ENCODE measurements around the gene GRIK3. TPM values are rescaled to one million over a fixed set of nuclear protein-coding genes. Genes with fewer than 3 reads are reported as not detected.
"Not testable (repeated sequence)": the region's sequence is repeated elsewhere in the genome, so short reads cannot be mapped to it uniquely, and the experiment has no call there.

GRIK3 gene
- total and polyA plus RNA-seq, 4 experiments from 2014 or later = not detected

GRCh38 chr1:36908096-36908495 lies 126.2 kb downstream of the GRIK3 start:
- intact Hi-C loops (cut with micrococcal nuclease) = no loop called here
- H3K27ac Mint-ChIP-seq = no peak overlapping the region
- CTCF ChIA-PET (ENCODE audit: partially characterized antibody) = no interaction called here
- no peak overlapping the region for H3K27ac ChIP-seq (ENCODE audit: low read depth, low read length)
- peaks cover 4 to 14% of the 10 kb centered on the region in 2 donors for H3K27me3 Mint-ChIP-seq
- H3K36me3 Mint-ChIP-seq = no peaks in the 10 kb centered on the region
- POLR2A ChIA-PET (ENCODE audit: partially characterized antibody) = no interaction called here
- H3K4me1 Mint-ChIP-seq = no peaks in the 10 kb centered on the region
- H3K4me3 ChIP-seq (ENCODE audit: low read length in 2 of 2) = no peak overlapping the region
- H3K4me1 ChIP-seq (ENCODE audit: insufficient read depth, low read length) = no peaks in the 10 kb centered on the region
- peaks cover 0 to 3% (median 0%) of the 10 kb centered on the region in 8 donors for H3K9me3 Mint-ChIP-seq
- no peaks in the 10 kb centered on the region for H3K27me3 ChIP-seq (ENCODE audit: insufficient read depth, low read length)
- no peaks in the 10 kb centered on the region for H3K9me3 ChIP-seq (ENCODE audit: control insufficient read depth in 1 of 2, low read length in 2 of 2)
- no peaks in the 10 kb centered on the region for H3K36me3 ChIP-seq (ENCODE audit: insufficient read depth, low read length)
- no peak for DNase-seq
- no peak overlapping the region for H3K4me3 Mint-ChIP-seq

GRCh38 chr1:36906555-36906954 lies 127.8 kb downstream of the GRIK3 start:
- POLR2A ChIA-PET (ENCODE audit: partially characterized antibody) = no interaction called here
- no peaks in the 10 kb centered on the region for H3K9me3 ChIP-seq (ENCODE audit: control insufficient read depth in 1 of 2, low read length in 2 of 2)
- H3K4me1 Mint-ChIP-seq = no peaks in the 10 kb centered on the region
- H3K27me3 Mint-ChIP-seq = peaks cover 4 to 11% of the 10 kb centered on the region in 2 donors
- CTCF ChIA-PET (ENCODE audit: partially characterized antibody) = no interaction called here
- H3K27me3 ChIP-seq (ENCODE audit: insufficient read depth, low read length) = no peaks in the 10 kb centered on the region
- DNase-seq = no peak
- H3K4me3 Mint-ChIP-seq = no peak overlapping the region
- no peak overlapping the region for H3K27ac ChIP-seq (ENCODE audit: low read depth, low read length)
- H3K4me3 ChIP-seq (ENCODE audit: low read length in 2 of 2) = no peak overlapping the region
- intact Hi-C loops (cut with micrococcal nuclease) = no loop called here
- no peaks in the 10 kb centered on the region for H3K36me3 ChIP-seq (ENCODE audit: insufficient read depth, low read length)
- H3K9me3 Mint-ChIP-seq = peaks cover 0 to 5% (median 0%) of the 10 kb centered on the region in 8 donors
- no peak overlapping the region for H3K27ac Mint-ChIP-seq
- H3K4me1 ChIP-seq (ENCODE audit: insufficient read depth, low read length) = no peaks in the 10 kb centered on the region
- no peaks in the 10 kb centered on the region for H3K36me3 Mint-ChIP-seq

DNA sequence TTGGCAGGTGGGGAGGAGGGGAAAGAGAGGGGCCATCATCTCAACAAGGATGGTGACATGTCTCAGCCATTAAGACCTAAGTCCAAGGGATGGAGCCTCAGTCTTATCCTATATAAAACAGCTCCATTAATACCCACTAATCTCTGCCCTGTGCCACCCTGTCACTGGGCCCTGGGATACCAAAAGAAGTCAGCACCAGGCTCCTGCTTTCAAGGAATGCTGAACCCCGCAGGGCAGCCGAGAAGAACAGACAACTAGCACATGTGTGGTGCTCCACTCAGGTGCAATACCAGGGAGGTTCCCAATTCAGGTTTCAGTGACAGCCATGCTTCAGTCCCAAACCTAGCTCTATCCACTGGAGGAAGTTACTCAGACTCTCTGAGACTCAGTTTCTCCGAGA lies 128.4 kb downstream of the GRIK3 start:
- intact Hi-C loops (cut with micrococcal nuclease) = no loop called here
- peaks cover 0 to 5% (median 0%) of the 10 kb centered on the region in 8 donors for H3K9me3 Mint-ChIP-seq
- H3K27ac Mint-ChIP-seq = no peak overlapping the region
- H3K27me3 Mint-ChIP-seq = peaks cover 4 to 10% of the 10 kb centered on the region in 2 donors
- no peaks in the 10 kb centered on the region for H3K4me1 ChIP-seq (ENCODE audit: insufficient read depth, low read length)
- H3K36me3 ChIP-seq (ENCODE audit: insufficient read depth, low read length) = no peaks in the 10 kb centered on the region
- no peak overlapping the region for H3K27ac ChIP-seq (ENCODE audit: low read depth, low read length)
- DNase-seq = no peak
- CTCF ChIA-PET (ENCODE audit: partially characterized antibody) = no interaction called here
- no peaks in the 10 kb centered on the region for H3K27me3 ChIP-seq (ENCODE audit: insufficient read depth, low read length)
- no peaks in the 10 kb centered on the region for H3K4me1 Mint-ChIP-seq
- H3K36me3 Mint-ChIP-seq = no peaks in the 10 kb centered on the region
- no peak overlapping the region for H3K4me3 ChIP-seq (ENCODE audit: low read length in 2 of 2)
- POLR2A ChIA-PET (ENCODE audit: partially characterized antibody) = no interaction called here
- no peaks in the 10 kb centered on the region for H3K9me3 ChIP-seq (ENCODE audit: control insufficient read depth in 1 of 2, low read length in 2 of 2)
- no peak overlapping the region for H3K4me3 Mint-ChIP-seq

DNA sequence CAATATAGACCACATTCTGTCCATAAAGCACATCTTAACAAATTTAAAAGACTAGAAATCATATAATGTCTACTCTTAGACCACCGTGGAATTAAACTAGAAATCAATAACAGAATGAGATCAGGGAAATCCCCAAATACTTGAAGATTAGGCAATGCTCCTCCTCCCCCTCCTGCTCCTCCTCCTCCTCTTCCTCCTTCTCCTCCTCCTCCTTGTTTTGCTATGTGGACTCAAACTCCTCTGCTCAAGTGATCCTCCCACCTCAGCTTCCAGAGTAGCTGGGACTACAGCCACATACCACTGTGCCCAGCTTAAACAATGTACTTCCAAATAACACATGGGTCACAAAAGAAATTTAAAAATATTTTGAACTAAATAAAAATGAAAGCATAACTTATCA lies 134.2 kb downstream of the GRIK3 start:
- H3K9me3 ChIP-seq (ENCODE audit: control insufficient read depth in 1 of 2, low read length in 2 of 2) = no peaks in the 10 kb centered on the region
- POLR2A ChIA-PET (ENCODE audit: partially characterized antibody) = no interaction called here
- no peak for DNase-seq
- no peak overlapping the region for H3K4me3 ChIP-seq (ENCODE audit: low read length in 2 of 2)
- no peaks in the 10 kb centered on the region for H3K4me1 Mint-ChIP-seq
- no peaks in the 10 kb centered on the region for H3K36me3 ChIP-seq (ENCODE audit: insufficient read depth, low read length)
- peaks cover 5 to 6% of the 10 kb centered on the region in 2 donors for H3K27me3 Mint-ChIP-seq
- no peaks in the 10 kb centered on the region for H3K27me3 ChIP-seq (ENCODE audit: insufficient read depth, low read length)
- CTCF ChIA-PET (ENCODE audit: partially characterized antibody) = no interaction called here
- H3K27ac Mint-ChIP-seq = no peak overlapping the region
- no peak overlapping the region for H3K4me3 Mint-ChIP-seq
- intact Hi-C loops (cut with micrococcal nuclease) = no loop called here
- no peak overlapping the region for H3K27ac ChIP-seq (ENCODE audit: low read depth, low read length)
- H3K9me3 Mint-ChIP-seq = peaks cover 0 to 12% (median 5%) of the 10 kb centered on the region in 8 donors
- no peaks in the 10 kb centered on the region for H3K36me3 Mint-ChIP-seq
- no peaks in the 10 kb centered on the region for H3K4me1 ChIP-seq (ENCODE audit: insufficient read depth, low read length)

- H3K4me3 Mint-ChIP-seq; intact Hi-C loops (cut with micrococcal nuclease); H3K4me1 Mint-ChIP-seq; H3K9me3 ChIP-seq (ENCODE audit: control insufficient read depth in 1 of 2, low read length in 2 of 2); H3K27ac Mint-ChIP-seq; H3K27me3 ChIP-seq (ENCODE audit: insufficient read depth, low read length); DNase-seq; H3K27me3 Mint-ChIP-seq; CTCF ChIA-PET (ENCODE audit: partially characterized antibody); H3K36me3 Mint-ChIP-seq; H3K36me3 ChIP-seq (ENCODE audit: insufficient read depth, low read length); H3K27ac ChIP-seq (ENCODE audit: low read depth, low read length); H3K4me3 ChIP-seq (ENCODE audit: low read length in 2 of 2); H3K4me1 ChIP-seq (ENCODE audit: insufficient read depth, low read length); POLR2A ChIA-PET (ENCODE audit: partially characterized antibody): not testable (repeated sequence)
- H3K9me3 Mint-ChIP-seq = peaks cover 0 to 11% (median 5%) of the 10 kb centered on the region in 8 donors
Measured at GRCh38 chr1:36897813-36898212, 136.5 kb downstream of the GRIK3 start.

DNA sequence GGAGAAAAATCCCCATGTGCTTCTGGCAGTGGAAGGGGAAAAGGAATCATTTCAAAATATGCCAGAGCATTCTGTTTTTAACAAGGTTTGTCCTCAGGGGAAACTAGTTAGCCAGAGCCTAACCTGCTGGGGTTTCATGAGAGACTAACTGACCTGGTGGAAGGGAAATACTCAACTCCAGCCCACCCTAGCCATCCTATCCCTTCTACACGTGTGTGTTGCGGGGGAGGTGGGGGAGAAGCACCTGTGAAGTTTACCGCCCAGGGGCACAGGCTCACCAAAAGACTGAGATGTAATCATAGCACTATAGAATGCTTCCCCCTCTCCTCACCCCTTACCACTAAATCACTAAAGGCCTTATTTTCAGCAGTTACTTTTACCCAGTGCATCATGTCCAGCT lies 139.5 kb downstream of the GRIK3 start:
- no peak overlapping the region for H3K27ac Mint-ChIP-seq
- no peaks in the 10 kb centered on the region for H3K36me3 Mint-ChIP-seq
- Histone ChIP-seq H3K9me3 (ENCODE audit: control insufficient read depth in 1 of 2, low read length in 2 of 2) (no peaks in the 10 kb centered on the region), H3K27me3 (ENCODE audit: insufficient read depth, low read length) (no peaks in the 10 kb centered on the region), H3K4me3 (ENCODE audit: low read length in 2 of 2) (no peak overlapping the region), H3K27ac (ENCODE audit: low read depth, low read length) (no peak overlapping the region), H3K36me3 (ENCODE audit: insufficient read depth, low read length) (no peaks in the 10 kb centered on the region), H3K4me1 (ENCODE audit: insufficient read depth, low read length) (no peaks in the 10 kb centered on the region)
- POLR2A ChIA-PET (ENCODE audit: partially characterized antibody) = no interaction called here
- H3K27me3 Mint-ChIP-seq = peaks cover 6 to 10% of the 10 kb centered on the region in 2 donors
- CTCF ChIA-PET (ENCODE audit: partially characterized antibody) = no interaction called here
- no peak for DNase-seq
- H3K4me3 Mint-ChIP-seq = no peak overlapping the region
- peaks cover 0 to 8% (median 4%) of the 10 kb centered on the region in 8 donors for H3K9me3 Mint-ChIP-seq
- intact Hi-C loops (cut with micrococcal nuclease) = no loop called here
- H3K4me1 Mint-ChIP-seq = no peaks in the 10 kb centered on the region

- no peak overlapping the region for H3K27ac Mint-ChIP-seq
- peaks cover 12 to 19% of the 10 kb centered on the region in 2 donors for H3K27me3 Mint-ChIP-seq
- POLR2A ChIA-PET (ENCODE audit: partially characterized antibody) = no interaction called here
Measured at GRCh38 chr1:36890776-36891175, 143.5 kb downstream of the GRIK3 start.

More at GRCh38 chr1:36890776-36891175, 143.5 kb downstream of the GRIK3 start:
- Mint-ChIP-seq H3K4me3 (no peak overlapping the region), H3K36me3 (no peaks in the 10 kb centered on the region), H3K9me3 (no peaks in the 10 kb centered on the region), H3K4me1 (no peaks in the 10 kb centered on the region)
- CTCF ChIA-PET (ENCODE audit: partially characterized antibody) = no interaction called here
- no peaks in the 10 kb centered on the region for H3K9me3 ChIP-seq (ENCODE audit: control insufficient read depth in 1 of 2, low read length in 2 of 2)
- no peak overlapping the region for H3K4me3 ChIP-seq (ENCODE audit: low read length in 2 of 2)
- no peaks in the 10 kb centered on the region for H3K4me1 ChIP-seq (ENCODE audit: insufficient read depth, low read length)
- H3K27me3 ChIP-seq (ENCODE audit: insufficient read depth, low read length) = no peaks in the 10 kb centered on the region
- intact Hi-C loops (cut with micrococcal nuclease) = no loop called here
- DNase-seq = no peak
- H3K36me3 ChIP-seq (ENCODE audit: insufficient read depth, low read length) = no peaks in the 10 kb centered on the region
- H3K27ac ChIP-seq (ENCODE audit: low read depth, low read length) = no peak overlapping the region
